Measurements from ENCODE around the gene CCR7.

DNA sequence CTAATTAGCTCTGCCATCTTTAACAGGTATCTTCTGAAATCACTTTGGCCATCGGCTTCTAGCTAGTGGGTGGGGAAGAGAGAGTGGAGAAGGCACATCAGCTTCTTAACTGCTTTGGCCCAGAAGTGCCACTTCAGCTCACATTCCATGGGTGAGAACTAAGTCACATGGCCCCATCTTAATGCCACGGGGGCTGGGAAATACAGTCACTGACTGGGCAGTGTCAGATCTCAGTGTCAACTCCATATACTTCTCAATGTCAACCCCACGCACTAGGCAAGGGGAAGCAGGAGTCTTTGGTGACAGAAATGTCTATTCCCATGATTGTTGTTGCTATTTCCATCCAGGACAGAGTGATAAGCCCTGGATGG is 29.4 kb downstream of the CCR7 start:
- TF ChIP-seq, protein P1, sequence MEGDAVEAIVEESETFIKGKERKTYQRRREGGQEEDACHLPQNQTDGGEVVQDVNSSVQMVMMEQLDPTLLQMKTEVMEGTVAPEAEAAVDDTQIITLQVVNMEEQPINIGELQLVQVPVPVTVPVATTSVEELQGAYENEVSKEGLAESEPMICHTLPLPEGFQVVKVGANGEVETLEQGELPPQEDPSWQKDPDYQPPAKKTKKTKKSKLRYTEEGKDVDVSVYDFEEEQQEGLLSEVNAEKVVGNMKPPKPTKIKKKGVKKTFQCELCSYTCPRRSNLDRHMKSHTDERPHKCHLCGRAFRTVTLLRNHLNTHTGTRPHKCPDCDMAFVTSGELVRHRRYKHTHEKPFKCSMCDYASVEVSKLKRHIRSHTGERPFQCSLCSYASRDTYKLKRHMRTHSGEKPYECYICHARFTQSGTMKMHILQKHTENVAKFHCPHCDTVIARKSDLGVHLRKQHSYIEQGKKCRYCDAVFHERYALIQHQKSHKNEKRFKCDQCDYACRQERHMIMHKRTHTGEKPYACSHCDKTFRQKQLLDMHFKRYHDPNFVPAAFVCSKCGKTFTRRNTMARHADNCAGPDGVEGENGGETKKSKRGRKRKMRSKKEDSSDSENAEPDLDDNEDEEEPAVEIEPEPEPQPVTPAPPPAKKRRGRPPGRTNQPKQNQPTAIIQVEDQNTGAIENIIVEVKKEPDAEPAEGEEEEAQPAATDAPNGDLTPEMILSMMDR (conservative IDR thresholded peaks at IDR 0.05 in 1 of 2, IDR thresholded peaks at IDR 0.05 in 1 of 2; ENCODE audit: extremely low read depth in 1 of 2, insufficient read depth in 1 of 2, low read depth in 1 of 2, low read length in 2 of 2), result no peak
- no peak for TF ChIP-seq EZH2 (IDR thresholded peaks at IDR 0.05; ENCODE audit: borderline replicate concordance, low read length)
